CD4-positive, alpha-beta T cell treated with Interleukin-1 beta for 1 hour (primary cell): Measurements from ENCODE around the gene ZNF497.
A peak's percentile ranks its signal among the peaks of the same experiment; 100 is the strongest.
"Not testable (repeated sequence)": the region's sequence is repeated elsewhere in the genome, so short reads cannot be mapped to it uniquely, and the experiment has no call there.

Source experiments
- DNase-seq, 2 donors: peaks; one replicate each; pipeline ENCODE4 v3.0.0-alpha.2; 2020 to 2022

The ZNF497 gene

DNA sequence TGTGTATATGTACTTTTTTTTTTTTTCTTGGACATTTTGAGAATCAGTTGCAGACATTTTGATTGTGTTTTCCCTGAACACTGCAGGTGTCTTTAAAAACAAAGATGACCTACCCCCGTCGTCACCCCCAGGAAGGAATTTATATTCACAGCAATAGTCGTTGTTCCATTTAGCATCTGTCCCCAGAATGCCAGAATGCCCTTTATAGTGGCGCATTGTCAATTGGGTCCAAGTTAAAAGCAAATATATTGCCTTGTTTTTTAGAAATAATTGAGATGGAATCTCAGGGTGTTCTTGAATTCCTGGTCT is 31.1 kb upstream of the ZNF497 start:
- DNase-seq: no peak

DNA sequence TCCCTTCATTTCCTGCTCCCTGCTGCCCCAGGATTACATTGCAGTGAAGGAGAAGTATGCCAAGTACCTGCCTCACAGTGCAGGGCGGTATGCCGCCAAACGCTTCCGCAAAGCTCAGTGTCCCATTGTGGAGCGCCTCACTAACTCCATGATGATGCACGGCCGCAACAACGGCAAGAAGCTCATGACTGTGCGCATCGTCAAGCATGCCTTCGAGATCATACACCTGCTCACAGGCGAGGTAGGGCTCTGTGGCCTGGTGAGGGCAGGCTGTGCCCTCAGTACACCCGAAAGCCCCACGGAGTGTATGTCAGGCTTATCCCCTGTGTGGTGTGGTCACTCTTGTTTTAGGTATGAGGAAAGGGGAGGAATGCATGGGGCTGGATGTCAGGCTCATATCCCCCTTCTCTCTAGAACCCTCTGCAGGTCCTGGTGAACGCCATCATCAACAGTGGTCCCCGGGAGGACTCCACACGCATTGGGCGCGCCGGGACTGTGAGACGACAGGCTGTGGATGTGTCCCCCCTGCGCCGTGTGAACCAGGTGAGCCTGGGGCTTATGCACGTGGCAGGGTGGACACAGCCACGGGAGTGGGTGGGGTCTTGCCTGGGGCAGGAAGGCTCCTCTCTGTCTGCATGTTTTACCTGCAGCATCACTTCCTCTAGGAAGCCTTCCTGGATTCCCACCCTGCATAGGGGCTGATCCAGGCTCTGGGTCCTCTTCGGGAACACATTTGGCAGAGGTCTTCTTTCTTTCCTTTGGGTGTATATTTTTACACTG is 30.6 kb upstream of the ZNF497 start:
- DNase-seq: no peak

DNA sequence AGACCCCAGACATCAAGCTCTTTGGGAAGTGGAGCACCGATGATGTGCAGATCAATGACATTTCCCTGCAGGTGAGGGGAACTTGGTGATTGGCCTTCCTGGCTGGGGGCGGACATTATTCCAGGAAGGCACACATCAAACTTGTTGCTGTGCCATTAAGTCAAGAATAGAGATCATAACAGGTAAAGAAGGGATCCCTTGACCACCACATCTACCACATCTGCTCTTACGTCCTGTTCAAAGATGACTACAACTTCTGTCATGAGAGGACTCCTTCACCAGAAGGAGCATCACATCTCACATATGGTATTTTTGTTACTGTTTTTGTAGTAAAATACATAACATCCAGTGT is 25.6 kb upstream of the ZNF497 start:
- DNase-seq: no peak

DNA sequence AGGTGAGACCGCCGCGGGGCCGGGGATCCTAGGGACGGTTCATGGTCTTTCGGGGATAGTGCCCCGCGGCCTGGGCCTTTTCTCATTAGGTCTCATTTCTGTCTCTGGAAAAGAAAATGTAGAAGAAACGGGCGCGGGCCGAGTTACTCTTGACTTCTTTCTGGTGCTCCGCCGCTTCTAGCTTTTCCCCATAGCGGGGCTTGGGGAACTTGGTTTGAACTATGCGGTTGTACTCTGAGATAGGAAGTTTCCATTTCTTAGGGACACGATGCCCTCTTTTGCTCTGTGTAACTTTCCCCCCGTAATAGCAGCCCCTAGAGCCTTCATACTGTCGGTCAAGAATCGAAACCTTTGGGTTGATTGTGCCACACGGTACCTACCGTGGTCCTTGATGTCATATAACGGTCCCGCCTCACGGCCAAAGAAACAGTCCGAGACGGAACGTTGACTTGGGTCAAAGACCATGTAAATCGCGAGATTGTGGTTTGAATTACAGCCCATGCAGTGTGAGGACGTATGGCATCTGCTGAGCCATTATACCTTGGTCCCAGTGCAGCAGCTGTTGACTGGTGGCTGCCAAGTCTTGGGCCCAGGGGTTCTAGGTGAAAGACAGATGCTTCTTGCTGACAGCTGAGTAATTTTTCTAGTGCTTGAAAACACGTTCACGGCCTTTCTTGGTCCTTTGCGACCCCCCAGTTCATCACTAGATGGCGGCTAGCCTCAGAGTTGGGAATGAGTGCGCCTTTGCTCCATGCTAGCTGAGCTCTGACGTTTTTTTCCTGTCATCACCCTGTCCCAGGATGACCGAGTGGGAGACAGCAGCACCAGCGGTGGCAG is 25.0 kb upstream of the ZNF497 start:
- no peak for DNase-seq

GRCh38 chr19:58386576-58387337 is 24.2 kb upstream of the ZNF497 start, which contains the start of gene RPS5:
Gene RPS5, plus strand, starts transcription at chr19:58387269. Its CDS starts 869 bp downstream, at chr19:58388138.
- peak; percentile 98 to 99 for DNase-seq

GRCh38 chr19:58385891-58386575 is 23.5 kb upstream of the ZNF497 start:
- DNase-seq: no peak

DNA sequence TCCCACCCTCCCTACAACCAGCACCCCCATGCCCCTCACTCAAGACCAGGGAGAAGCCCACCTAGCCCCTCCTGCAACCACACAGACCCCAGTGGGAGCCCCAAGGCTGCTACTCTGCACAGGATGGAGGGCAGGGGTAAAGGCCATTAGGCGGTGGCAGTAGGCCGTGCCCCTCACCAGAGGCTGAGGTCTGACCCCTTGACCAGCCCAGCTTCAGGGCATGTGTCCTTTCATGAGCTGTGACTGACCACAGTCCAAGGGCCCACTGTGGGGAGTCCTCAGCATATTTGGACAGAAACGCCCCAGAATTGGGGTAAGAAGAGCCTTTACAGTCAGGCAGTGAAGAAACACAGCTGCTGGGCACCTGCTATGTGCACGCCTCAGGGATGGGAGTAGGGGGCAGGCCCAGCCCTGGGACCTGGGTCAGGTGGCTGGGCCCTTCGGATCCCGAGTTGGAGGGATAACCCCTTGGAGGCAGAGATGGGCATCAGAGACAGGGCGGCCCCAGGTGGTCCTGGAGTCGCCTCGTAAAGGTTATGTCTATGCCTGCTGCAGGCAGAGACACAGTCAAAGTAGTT is 22.9 kb upstream of the ZNF497 start:
- DNase-seq: no peak

DNA sequence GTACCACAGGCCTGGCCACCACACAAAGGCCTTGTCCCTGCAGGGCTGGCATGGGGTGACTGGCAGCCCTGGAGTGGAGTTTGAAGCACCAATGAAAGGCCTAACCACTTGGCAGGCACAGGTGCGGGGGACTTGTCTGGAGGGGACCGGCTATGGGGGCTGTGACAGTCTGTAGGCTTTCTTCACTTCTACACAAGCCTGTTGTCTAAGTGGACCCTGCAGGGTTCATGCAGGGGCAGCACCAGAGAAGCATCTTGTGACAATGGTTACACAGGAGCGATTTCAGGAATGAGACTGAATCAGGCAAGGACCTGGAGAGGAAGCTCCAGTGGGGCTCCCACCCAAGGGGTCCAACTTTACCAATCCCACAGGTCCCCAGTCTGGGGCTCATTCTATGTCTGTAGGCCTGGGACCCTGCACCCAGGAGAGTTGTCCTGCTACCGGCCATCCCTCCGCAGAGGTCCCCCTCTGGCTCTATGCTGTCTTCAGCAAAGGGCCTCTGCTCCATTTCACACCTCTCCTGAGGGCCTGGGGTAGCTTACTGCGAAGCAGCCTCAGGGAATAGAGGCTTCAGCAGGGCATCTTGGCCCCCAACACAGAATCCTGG is 20.5 kb upstream of the ZNF497 start:
- no peak for DNase-seq

- no peak for DNase-seq
These were observed 19.1 kb upstream of the ZNF497 start for GRCh38 chr19:58381460-58382212.

DNA sequence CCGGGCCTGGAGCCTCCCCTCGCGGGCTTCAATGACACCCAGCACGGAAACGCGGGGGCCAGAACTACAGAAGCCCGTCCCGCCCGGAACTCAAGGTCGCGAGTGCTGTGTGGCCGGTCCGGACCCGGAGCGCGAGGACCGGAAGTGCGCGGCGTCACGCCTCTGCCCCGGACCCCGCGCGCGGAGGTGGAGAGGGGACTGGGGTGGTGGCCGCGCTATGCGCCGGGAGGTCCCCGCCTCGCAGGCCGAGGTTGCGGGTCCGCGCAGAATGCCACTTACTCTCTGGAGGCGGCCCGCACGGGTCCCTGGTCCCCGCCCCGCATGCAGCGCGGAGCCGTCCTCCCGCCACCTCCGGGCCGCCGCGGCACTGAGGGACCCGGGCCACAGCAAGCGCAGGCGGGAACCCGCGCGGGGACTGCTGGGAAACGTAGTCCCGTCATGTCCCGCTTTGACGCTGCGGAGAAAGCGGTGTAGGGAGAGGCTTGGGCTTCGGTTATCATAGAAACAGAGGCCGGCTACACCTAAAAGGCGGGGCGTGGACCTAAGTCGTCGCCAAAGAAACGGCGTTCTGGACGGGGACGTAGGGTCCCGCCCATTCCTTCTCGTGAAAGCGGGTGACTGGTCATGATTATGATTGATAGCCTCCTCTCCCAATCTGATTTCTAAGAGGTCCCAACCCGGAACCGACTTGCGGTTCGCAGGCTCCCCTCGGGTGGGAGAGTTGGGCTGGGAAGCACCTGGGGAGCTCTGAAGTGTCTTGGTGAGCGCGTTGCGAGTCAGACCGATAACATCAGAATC is 18.3 kb upstream of the ZNF497 start, which contains the start of gene ZNF837:
Gene ZNF837 (minus strand): TSS at position 369 of the 798 bp plus-strand sequence. CDS start 11,698 bp downstream, outside the sequence.
- peak; percentile 100 for DNase-seq

GRCh38 chr19:58380037-58380661 is 17.6 kb upstream of the ZNF497 start:
- DNase-seq: no peak

- no peak for DNase-seq
These were observed 16.7 kb upstream of the ZNF497 start for GRCh38 chr19:58379246-58379645.

GRCh38 chr19:58376724-58377123 is 14.2 kb upstream of the ZNF497 start:
- DNase-seq: not testable (repeated sequence)

DNA sequence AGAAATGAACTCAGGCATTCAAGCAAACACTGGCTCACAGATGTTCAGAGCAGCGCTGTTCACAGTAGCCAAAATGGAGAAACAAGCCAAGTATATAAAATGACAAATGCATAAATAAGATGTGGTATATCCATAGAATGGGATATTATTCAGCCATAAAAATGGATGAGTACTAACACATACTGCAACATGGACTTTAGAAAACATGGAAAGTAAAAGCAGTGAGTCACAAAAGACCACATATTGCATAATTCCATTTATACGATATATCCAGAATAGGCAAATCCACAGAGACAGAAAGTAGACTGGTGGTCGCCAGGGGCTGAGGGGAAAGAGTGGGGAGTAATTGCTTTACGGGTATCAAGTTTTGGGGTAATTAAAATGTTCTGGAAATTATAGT is 11.6 kb upstream of the ZNF497 start:
- DNase-seq: no peak

DNA sequence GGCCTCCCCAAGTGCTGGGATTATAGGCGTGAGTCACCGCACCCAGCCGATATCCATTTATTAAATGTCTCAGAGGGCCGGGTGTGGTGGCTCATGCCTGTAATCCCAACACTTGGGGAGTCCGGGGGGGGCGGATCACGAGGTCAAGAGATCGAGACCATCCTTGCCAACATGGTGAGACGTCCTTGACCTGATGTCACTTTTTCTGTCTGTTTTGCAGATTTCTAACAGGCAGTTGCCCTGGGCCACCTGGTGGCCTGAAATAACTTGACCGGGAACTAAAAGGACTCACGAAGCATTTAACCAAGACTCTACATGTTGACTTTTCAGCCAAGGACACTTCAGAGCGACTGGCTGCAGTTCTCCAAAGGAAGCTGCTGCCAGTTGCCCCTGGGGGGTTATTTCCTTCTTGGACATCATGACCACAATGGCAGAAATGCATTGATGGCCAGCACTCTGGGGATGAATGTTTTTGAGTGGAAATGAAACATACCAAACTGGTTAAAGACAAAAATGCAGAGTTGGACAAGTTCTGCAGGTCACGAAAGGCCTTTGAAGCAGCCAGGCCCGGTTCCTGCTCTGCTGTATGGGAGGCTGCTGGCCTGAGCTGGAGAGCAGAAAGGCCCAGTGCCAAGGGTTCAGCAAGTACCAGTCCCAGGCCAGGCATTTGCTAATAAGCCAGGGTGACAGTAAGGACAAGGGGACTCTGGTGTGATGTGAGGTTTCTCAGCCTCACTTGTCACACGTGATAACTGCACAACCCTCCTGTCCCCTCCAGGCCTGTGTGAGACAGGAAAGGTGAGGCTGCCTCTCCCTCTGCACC is 10.0 kb upstream of the ZNF497 start:
- DNase-seq: no peak

- no peak for DNase-seq
These were observed 6.2 kb upstream of the ZNF497 start for GRCh38 chr19:58368561-58369360.

DNA sequence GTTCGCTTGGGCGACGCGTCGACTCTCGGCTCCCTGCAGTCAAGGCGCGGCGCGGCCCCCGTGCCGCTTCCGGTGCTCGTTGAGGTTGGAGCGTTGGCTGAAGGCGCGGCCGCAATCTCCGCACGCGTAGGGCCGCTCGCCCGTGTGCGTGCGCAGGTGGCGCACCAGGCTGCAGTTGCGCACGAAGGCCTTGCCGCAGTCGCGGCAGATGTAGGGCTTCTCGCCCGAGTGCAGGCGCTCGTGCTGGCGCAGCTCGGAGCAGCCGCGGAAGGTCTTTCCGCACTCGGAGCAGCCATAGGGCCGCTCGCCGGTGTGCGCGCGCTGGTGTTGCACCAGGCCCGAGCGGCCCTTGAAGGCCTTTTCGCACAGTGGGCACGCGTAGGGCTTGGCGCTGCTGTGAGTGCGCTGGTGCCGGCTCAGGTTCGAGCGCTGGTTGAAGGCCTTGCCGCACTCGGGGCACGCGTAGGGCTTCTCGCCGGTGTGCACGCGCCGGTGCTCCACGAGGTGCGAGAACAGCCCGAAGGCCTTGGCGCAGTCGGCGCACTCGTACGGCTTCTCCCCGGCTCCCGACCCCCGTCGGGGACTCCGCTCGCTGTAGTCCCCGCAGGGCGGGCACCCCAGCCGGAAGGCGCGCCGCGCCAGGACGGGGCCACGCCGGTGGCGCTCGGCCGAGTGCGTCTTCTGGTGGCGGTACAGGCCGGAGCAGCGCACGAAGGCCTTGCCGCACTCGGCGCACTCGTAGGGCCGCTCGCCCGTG is 5.3 kb upstream of the ZNF497 start:
- no peak for DNase-seq
